HepG2 (cell line): ENCODE measurements around the gene PRRT2. TPM values are rescaled to one million over a fixed set of nuclear protein-coding genes. Genes with fewer than 3 reads are reported as not detected.

Experiments used
- CCAR2 ChIP-seq: fragments of 200-400 bp; formaldehyde crosslinking; optimal IDR thresholded peaks from 2 replicates; pipeline ENCODE3; 2018; ENCODE audit warnings: low read depth, mild to moderate bottlenecking, low read length, moderate library complexity
- FOSL2 ChIP-seq: sonication (generic); formaldehyde crosslinking; IDR thresholded peaks from 2 replicates; pipeline ENCODE4 v1.4.0; 2020; ENCODE audit warnings: missing genetic modification reagents
- HNRNPLL ChIP-seq: fragments of 200-400 bp; formaldehyde crosslinking; IDR thresholded peaks from 2 replicates; pipeline ENCODE4 v1.6.1; 2017; ENCODE audit warnings: mild to moderate bottlenecking, low read depth, low read length; ENCODE audit not compliant: poor library complexity, severe bottlenecking
- HOXA5 ChIP-seq: sonication (generic); formaldehyde crosslinking; IDR thresholded peaks from 2 replicates; pipeline ENCODE4 v1.4.0; 2020; ENCODE audit warnings: missing genetic modification reagents
- KLF16 ChIP-seq, 2 experiments: sonication (generic) in 1 of 2; formaldehyde crosslinking in 1 of 2; IDR thresholded peaks; 2 replicates each; pipeline versions ENCODE4 v1.6.1 to v1.8.0; 2016 to 2023; ENCODE audit warnings: missing genetic modification reagents in 2 of 2, missing compliant biosample characterization in 1 of 2
- MTF1 ChIP-seq: sonication (generic); formaldehyde crosslinking; IDR thresholded peaks from 2 replicates; pipeline ENCODE4 v1.5.0; 2020; ENCODE audit warnings: missing genetic modification reagents
- NCOA2 ChIP-seq: sonication (generic); formaldehyde crosslinking; IDR thresholded peaks from 2 replicates; pipeline ENCODE4 v1.8.0; 2022; ENCODE audit warnings: inconsistent platforms
- NFIB ChIP-seq: sonication (generic); formaldehyde crosslinking; IDR thresholded peaks from 2 replicates; pipeline ENCODE4 v1.9.0; 2021; ENCODE audit warnings: missing genetic modification reagents, mild to moderate bottlenecking, borderline replicate concordance
- NKX3-1 ChIP-seq: sonication (generic); formaldehyde crosslinking; IDR thresholded peaks from 2 replicates; pipeline ENCODE4 v1.5.0; 2020; ENCODE audit warnings: missing genetic modification reagents
- PAWR ChIP-seq: sonication (generic); formaldehyde crosslinking; IDR thresholded peaks from 2 replicates; pipeline ENCODE4 v1.4.0; 2020; ENCODE audit warnings: missing genetic modification reagents, mild to moderate bottlenecking, borderline replicate concordance
- RNF2 ChIP-seq: fragments of 450-650 bp; conservative IDR thresholded peaks from 2 replicates; pipeline ENCODE4 v1.6.1; 2016; ENCODE audit warnings: low read depth
- RXRB ChIP-seq: IDR thresholded peaks from 2 replicates; pipeline ENCODE4 v1.6.1; 2016; ENCODE audit warnings: borderline replicate concordance, missing genetic modification reagents, missing compliant biosample characterization
- SRSF9 ChIP-seq: fragments of 200-400 bp; formaldehyde crosslinking; IDR thresholded peaks from 2 replicates; pipeline ENCODE4 v1.6.1; 2018; ENCODE audit warnings: borderline replicate concordance, mild to moderate bottlenecking, low read depth, low read length; ENCODE audit not compliant: insufficient read depth, poor library complexity, severe bottlenecking
- TSC22D2 ChIP-seq: sonication (generic); formaldehyde crosslinking; IDR thresholded peaks from 2 replicates; pipeline ENCODE4 v1.5.1; 2020; ENCODE audit warnings: missing genetic modification reagents, mild to moderate bottlenecking, borderline replicate concordance
- ZBTB42 ChIP-seq: sonication (generic); formaldehyde crosslinking; IDR thresholded peaks from 2 replicates; pipeline ENCODE4 v1.5.0; 2020; ENCODE audit warnings: mild to moderate bottlenecking, missing genetic modification reagents
- ZBTB46 ChIP-seq: sonication (generic); formaldehyde crosslinking; IDR thresholded peaks from 2 replicates; pipeline ENCODE4 v1.4.0; 2020; ENCODE audit warnings: mild to moderate bottlenecking, missing genetic modification reagents, borderline replicate concordance
- ZNF275 ChIP-seq: sonication (generic); formaldehyde crosslinking; IDR thresholded peaks from 2 replicates; pipeline ENCODE4 v1.8.0; 2022; ENCODE audit warnings: missing genetic modification reagents, mild to moderate bottlenecking, inconsistent platforms, borderline replicate concordance
- ZNF280D ChIP-seq: sonication (generic); formaldehyde crosslinking; IDR thresholded peaks from 2 replicates; pipeline ENCODE4 v1.5.1; 2020; ENCODE audit warnings: mild to moderate bottlenecking, missing genetic modification reagents
- ZNF331 ChIP-seq: sonication (generic); formaldehyde crosslinking; IDR thresholded peaks from 2 replicates; pipeline ENCODE4 v1.4.0; 2020; ENCODE audit warnings: missing genetic modification reagents
- ZNF605 ChIP-seq: sonication (generic); formaldehyde crosslinking; IDR thresholded peaks from 2 replicates; pipeline ENCODE4 v1.8.0; 2022; ENCODE audit warnings: mild to moderate bottlenecking, missing genetic modification reagents
- ZNF710 ChIP-seq: sonication (generic); formaldehyde crosslinking; IDR thresholded peaks from 2 replicates; pipeline ENCODE4 v1.5.0; 2020; ENCODE audit warnings: mild to moderate bottlenecking, missing genetic modification reagents, borderline replicate concordance
- polyA plus RNA-seq, 8 experiments: library from polyadenylated mRNA; depleted of rRNA in 3 of 8; stranded (reverse) in 7 of 8; unstranded in 1 of 8; fragments of >200 nt; fragmentation: Illumina TruSeq in 4 of 8; extraction: Trizol in 4 of 8; gene quantifications; 2 replicates each; pipeline versions ENCODE4 v1.2.1 to v1.2.3, GENCODE V29; 2011 to 2016; ENCODE audit warnings: low read depth in 4 of 8, missing spikeins in 1 of 8, mixed read lengths in 1 of 8; ENCODE audit not compliant: insufficient read depth in 1 of 8
- total RNA-seq, 5 experiments: library from RNA; depleted of rRNA; stranded (reverse); fragments of >200 nt; fragmentation: Illumina TruSeq; extraction: Trizol; gene quantifications; 2 replicates each; pipeline ENCODE4 v1.2.3, GENCODE V29; 2016; ENCODE audit warnings: low read depth in 1 of 5

Gene PRRT2
- total and polyA plus RNA-seq, 2 of the 13 experiments (the other 11 are each of a cell fraction or from before 2014, with no cell fraction given), result 0.51 to 1.1 TPM

- no peak for TF ChIP-seq MTF1 (CRISPR knock-in tag)
- no peak; the same call in 1 of the 2 replicates for TF ChIP-seq ZBTB46 (CRISPR knock-in tag)
- TF ChIP-seq RNF2, result no peak
- TF ChIP-seq FOSL2, result peak; percentile 81
- TF ChIP-seq HNRNPLL, result no peak
- TF ChIP-seq ZNF331 (CRISPR knock-in tag), result peak; percentile 95
- TF ChIP-seq ZNF710 (CRISPR knock-in tag), result peak; percentile 97
- peak; percentile 97 for TF ChIP-seq ZNF280D (CRISPR knock-in tag)
- peak; percentile 100 for TF ChIP-seq HOXA5
- peak; percentile 100 for TF ChIP-seq RXRB (CRISPR knock-in tag)
- TF ChIP-seq NKX3-1 (CRISPR knock-in tag), result no peak
- TF ChIP-seq ZNF275, result 0 out of 2 replicates have a peak, but pooled peaks have one; percentile 81
- TF ChIP-seq PAWR (CRISPR knock-in tag), result no peak
- peak; percentile 82 for TF ChIP-seq ZNF605 (CRISPR knock-in tag)
- no peak for TF ChIP-seq NFIB
- no peak; the same call in 1 of the 2 replicates for TF ChIP-seq ZBTB42
- TF ChIP-seq KLF16 (CRISPR knock-in tag; IDR thresholded peaks at IDR 0.05), result peak in 1 of 2 experiments; percentile 86; a peak in 2 of 4 replicates
- no peak for TF ChIP-seq SRSF9
- peak; percentile 97 for TF ChIP-seq NCOA2 (CRISPR knock-in tag)
- TF ChIP-seq TSC22D2 (CRISPR knock-in tag), result no peak
- TF ChIP-seq CCAR2, result no peak
Observed at GRCh38 chr16:29765167-29766032, 46.6 kb upstream of the PRRT2 start (continued).
